PC-3 (cell line): ENCODE measurements around the gene PVALB. TPM values are rescaled to one million over a fixed set of nuclear protein-coding genes. Genes with fewer than 3 reads are reported as not detected.

ENCODE experiments used
- ATAC-seq: fragments of 200-7000 bp; cut with Tn5 transposase; 2 replicates; pipeline ENCODE4 v1.9.1; 2020; ENCODE audit warnings: mild to moderate bottlenecking, moderate library complexity
- BruUV-seq: library from RNA; stranded (reverse); fragments of 400-500 nt; replicated peaks from 2 replicates; lab custom pipeline; 2021; lab: Mats Ljungman, UMichigan
- CTCF ChIA-PET: fragments of 300-600 bp; sonication (Branson Sonifier 250); formaldehyde crosslinking; loops from one replicate; lab custom pipeline; 2022; ENCODE audit warnings: antibody characterized with exemption; lab: Charles Lee
- POLR2A ChIA-PET: fragments of 300-600 bp; sonication (Branson Sonifier 250); formaldehyde crosslinking; loops from one replicate; lab custom pipeline; 2022; ENCODE audit warnings: antibody characterized with exemption; ENCODE audit not compliant: unreplicated experiment; lab: Charles Lee
- DNase-seq: peaks from one replicate; pipeline ENCODE4 v3.0.0-alpha.2; 2015
- H2AFZ ChIP-seq: fragments of 300-600 bp; sonication (generic); 2 replicates; pipeline ENCODE4 v1.6.0; 2016; ENCODE audit warnings: antibody characterized with exemption, low read length
- H3F3A ChIP-seq: fragments of 300-600 bp; sonication (generic); one replicate; pipeline ENCODE4 v1.6.0; 2017; ENCODE audit warnings: antibody characterized with exemption, low read length, control low read depth, mild to moderate bottlenecking; ENCODE audit not compliant: unreplicated experiment
- H3K27ac ChIP-seq: fragments of 300-600 bp; sonication (generic); 2 replicates; pipeline ENCODE4 v1.5.1; 2016; ENCODE audit warnings: mild to moderate bottlenecking, low read length
- H3K27me3 ChIP-seq: fragments of 300-600 bp; sonication (generic); 2 replicates; pipeline ENCODE4 v1.6.1; 2016; ENCODE audit warnings: low read length, mixed read lengths
- H3K36me3 ChIP-seq: fragments of 300-600 bp; sonication (generic); 2 replicates; pipeline ENCODE4 v1.6.1; 2016; ENCODE audit warnings: low read depth, mixed run types, low read length, mixed read lengths
- H3K4me1 ChIP-seq: fragments of 300-600 bp; sonication (generic); 2 replicates; pipeline ENCODE4 v1.5.1; 2016; ENCODE audit warnings: low read length; ENCODE audit not compliant: insufficient read depth
- H3K4me2 ChIP-seq: fragments of 300-600 bp; sonication (generic); 2 replicates; pipeline ENCODE4 v1.6.0; 2016; ENCODE audit warnings: low read length
- H3K4me3 ChIP-seq: fragments of 300-600 bp; sonication (generic); 2 replicates; pipeline ENCODE4 v1.5.1; 2016; ENCODE audit warnings: mild to moderate bottlenecking, low read length, mixed read lengths
- H3K79me2 ChIP-seq: fragments of 300-600 bp; sonication (generic); 2 replicates; pipeline ENCODE4 v1.6.1; 2017; ENCODE audit warnings: low read length, mixed read lengths
- H3K9ac ChIP-seq: fragments of 300-600 bp; sonication (generic); 2 replicates; pipeline ENCODE4 v1.6.0; 2016; ENCODE audit warnings: mild to moderate bottlenecking, low read length
- H3K9me2 ChIP-seq: fragments of 300-600 bp; sonication (generic); replicated peaks from 2 replicates; pipeline ENCODE4 v1.6.1; 2016; ENCODE audit warnings: mixed run types, low read length, mixed read lengths
- H3K9me3 ChIP-seq: fragments of 300-600 bp; sonication (generic); 2 replicates; pipeline ENCODE4 v1.6.1; 2016; ENCODE audit warnings: low read length, mixed read lengths
- H4K20me1 ChIP-seq: fragments of 300-600 bp; sonication (generic); 2 replicates; pipeline ENCODE4 v1.6.1; 2016; ENCODE audit warnings: low read length, mixed read lengths
- EZH2 ChIP-seq: fragments of 300-600 bp; sonication (generic); IDR thresholded peaks from one replicate; pipeline ENCODE4 v1.6.1; 2017; ENCODE audit warnings: antibody characterized with exemption, mild to moderate bottlenecking, low read length; ENCODE audit not compliant: unreplicated experiment
- EZH2phosphoT487 ChIP-seq: fragments of 300-600 bp; sonication (generic); IDR thresholded peaks from 2 replicates; pipeline ENCODE4 v1.6.1; 2018; ENCODE audit warnings: mild to moderate bottlenecking, antibody characterized with exemption, low read length, borderline replicate concordance
- intact Hi-C: fragments of 100-400 bp; cut with micrococcal nuclease; formaldehyde crosslinking; loops from 2 replicates; pipeline ENCODE4 v1.9.0; 2023
- total RNA-seq: library from RNA; depleted of rRNA; stranded (reverse); fragments of >200 nt; gene quantifications from 2 replicates; pipeline ENCODE4 v1.2.3, GENCODE V29; 2014
- TF ChIP-seq, protein P1 (sequence below): fragments of 300-600 bp; sonication (generic); conservative IDR thresholded peaks from 2 replicates; pipeline ENCODE4 v1.5.1; 2017; ENCODE audit warnings: antibody characterized with exemption, low read depth, mild to moderate bottlenecking, low read length

Gene PVALB
- total RNA-seq, 1 experiment from 2014 or later = not detected

- Histone ChIP-seq H3K36me3 (no peaks in the 10 kb centered on the region), H3K27ac (no peak overlapping the region), H3K9me2 (no peaks in the 10 kb centered on the region), H3K27me3 (no peaks in the 10 kb centered on the region), H2AFZ (no peak overlapping the region), H3K9me3 (no peaks in the 10 kb centered on the region), H3K79me2 (no peaks in the 10 kb centered on the region), H3K4me3 (no peak overlapping the region), H3F3A (no peaks in the 10 kb centered on the region), H3K4me2 (no peak overlapping the region), H4K20me1 (no peaks in the 10 kb centered on the region), H3K4me1 (no peaks in the 10 kb centered on the region), H3K9ac (no peak overlapping the region)
- DNase-seq (no peak), ATAC-seq (no peak)
- intact Hi-C loops = no loop called here
- no peak for TF ChIP-seq EZH2phosphoT487
- TF ChIP-seq, protein P1, sequence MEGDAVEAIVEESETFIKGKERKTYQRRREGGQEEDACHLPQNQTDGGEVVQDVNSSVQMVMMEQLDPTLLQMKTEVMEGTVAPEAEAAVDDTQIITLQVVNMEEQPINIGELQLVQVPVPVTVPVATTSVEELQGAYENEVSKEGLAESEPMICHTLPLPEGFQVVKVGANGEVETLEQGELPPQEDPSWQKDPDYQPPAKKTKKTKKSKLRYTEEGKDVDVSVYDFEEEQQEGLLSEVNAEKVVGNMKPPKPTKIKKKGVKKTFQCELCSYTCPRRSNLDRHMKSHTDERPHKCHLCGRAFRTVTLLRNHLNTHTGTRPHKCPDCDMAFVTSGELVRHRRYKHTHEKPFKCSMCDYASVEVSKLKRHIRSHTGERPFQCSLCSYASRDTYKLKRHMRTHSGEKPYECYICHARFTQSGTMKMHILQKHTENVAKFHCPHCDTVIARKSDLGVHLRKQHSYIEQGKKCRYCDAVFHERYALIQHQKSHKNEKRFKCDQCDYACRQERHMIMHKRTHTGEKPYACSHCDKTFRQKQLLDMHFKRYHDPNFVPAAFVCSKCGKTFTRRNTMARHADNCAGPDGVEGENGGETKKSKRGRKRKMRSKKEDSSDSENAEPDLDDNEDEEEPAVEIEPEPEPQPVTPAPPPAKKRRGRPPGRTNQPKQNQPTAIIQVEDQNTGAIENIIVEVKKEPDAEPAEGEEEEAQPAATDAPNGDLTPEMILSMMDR = no peak
- no peak for TF ChIP-seq EZH2
- POLR2A ChIA-PET = no interaction called here
- no TSS peak for BruUV-seq
- CTCF ChIA-PET = no interaction called here
Observed at GRCh38 chr22:36862251-36863242, 45.7 kb upstream of the PVALB start.

DNA sequence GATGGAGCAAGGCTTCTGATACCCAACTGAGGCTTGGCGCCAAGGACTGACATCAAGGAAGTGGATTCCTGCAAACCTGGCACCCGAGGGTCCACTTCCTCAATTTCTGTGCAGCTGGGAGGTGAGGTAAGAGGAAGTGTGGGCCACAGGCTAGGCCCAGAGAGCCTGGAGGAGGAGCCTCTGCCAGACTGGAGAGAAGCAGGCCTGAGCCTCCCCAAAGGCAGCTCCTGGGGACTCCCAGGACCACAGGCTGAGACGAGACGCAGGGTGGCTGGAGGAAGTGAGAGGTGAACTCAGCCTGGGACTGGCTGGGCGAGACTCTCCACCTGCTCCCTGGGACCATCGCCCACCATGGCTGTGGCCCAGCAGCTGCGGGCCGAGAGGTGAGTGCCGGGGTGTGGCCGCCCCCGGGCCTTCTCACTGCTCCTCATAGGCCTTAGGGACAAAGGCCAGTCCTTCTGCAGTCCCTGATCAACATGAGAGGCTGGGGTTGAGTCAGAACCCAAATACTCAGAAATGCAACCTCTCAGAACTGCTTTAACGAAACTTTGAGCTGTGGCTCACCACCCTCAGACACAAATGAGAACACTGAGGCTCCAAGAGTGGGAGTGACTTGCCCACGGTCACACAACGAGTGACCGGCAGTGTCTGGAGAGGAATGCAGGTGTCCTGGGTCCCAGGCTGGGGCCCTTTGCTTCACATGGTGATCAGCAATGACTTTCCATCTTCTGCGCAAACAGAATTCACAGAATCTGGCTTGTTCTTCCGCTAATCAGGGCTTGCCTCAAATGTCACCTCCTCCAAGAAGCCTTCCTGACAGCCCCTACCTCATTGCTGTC lies 44.2 kb upstream of the PVALB start, which contains the start of gene NCF4:
Gene NCF4 (plus strand): TSS at position 186 of the 839 bp plus-strand sequence. CDS start 166 bp downstream, at position 352.
- no peaks in the 10 kb centered on the region for H3F3A ChIP-seq
- intact Hi-C loops = no loop called here
- TF ChIP-seq, protein P1 = no peak
- no peaks in the 10 kb centered on the region for H3K9me3 ChIP-seq
- H3K4me2 ChIP-seq = no peak within 1 kb of the TSS
- no peaks in the 10 kb centered on the region for H3K4me1 ChIP-seq
- no peaks in the 10 kb centered on the region for H3K9me2 ChIP-seq
- H2AFZ ChIP-seq = no peak within 1 kb of the TSS
- no peaks in the 10 kb centered on the region for H4K20me1 ChIP-seq
- H3K27ac ChIP-seq = no peak within 1 kb of the TSS
- POLR2A ChIA-PET = no interaction called here
- ATAC-seq (no peak), DNase-seq (no peak)
- BruUV-seq = no TSS peak
- no peaks in the 10 kb centered on the region; the same call in 1 of the 2 replicates for H3K36me3 ChIP-seq
- H3K4me3 ChIP-seq = no peak within 1 kb of the TSS
- no peaks in the 10 kb centered on the region for H3K79me2 ChIP-seq
- CTCF ChIA-PET = no interaction called here
- H3K9ac ChIP-seq = no peak within 1 kb of the TSS
- H3K27me3 ChIP-seq = 0 out of 2 replicates have a peak, but pooled peaks cover 6% of the 10 kb centered on the region
